NCI-H2196 treated with DMSO at 0.1 percent for 48 hours (cell line): ENCODE data around the gene ACOX2.

Source experiments
- DNase-seq: peaks from one replicate; lab custom pipeline; 2025; ENCODE audit not compliant: unreplicated experiment; lab: John Stamatoyannopoulos, UW

The ACOX2 gene

DNA sequence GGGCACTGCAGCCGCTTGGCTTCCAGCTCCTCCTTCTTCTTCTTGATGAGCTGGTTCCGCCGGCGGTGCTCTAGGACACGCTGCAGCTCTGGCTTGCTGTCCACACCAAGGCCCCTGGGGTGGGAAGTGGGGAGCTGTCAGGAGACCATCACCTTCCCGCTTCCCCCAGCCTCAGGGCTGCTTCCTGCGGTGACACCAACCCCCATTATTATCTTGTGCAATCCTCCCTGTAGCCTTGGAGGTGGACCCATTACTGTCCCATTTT lies 30.2 kb upstream of the ACOX2 start:
- no peak for DNase-seq

- DNase-seq = no peak
These were observed 29.6 kb upstream of the ACOX2 start for GRCh38 chr3:58566398-58567250.

- DNase-seq = no peak
These were observed 28.8 kb upstream of the ACOX2 start for GRCh38 chr3:58565621-58566397.

DNA sequence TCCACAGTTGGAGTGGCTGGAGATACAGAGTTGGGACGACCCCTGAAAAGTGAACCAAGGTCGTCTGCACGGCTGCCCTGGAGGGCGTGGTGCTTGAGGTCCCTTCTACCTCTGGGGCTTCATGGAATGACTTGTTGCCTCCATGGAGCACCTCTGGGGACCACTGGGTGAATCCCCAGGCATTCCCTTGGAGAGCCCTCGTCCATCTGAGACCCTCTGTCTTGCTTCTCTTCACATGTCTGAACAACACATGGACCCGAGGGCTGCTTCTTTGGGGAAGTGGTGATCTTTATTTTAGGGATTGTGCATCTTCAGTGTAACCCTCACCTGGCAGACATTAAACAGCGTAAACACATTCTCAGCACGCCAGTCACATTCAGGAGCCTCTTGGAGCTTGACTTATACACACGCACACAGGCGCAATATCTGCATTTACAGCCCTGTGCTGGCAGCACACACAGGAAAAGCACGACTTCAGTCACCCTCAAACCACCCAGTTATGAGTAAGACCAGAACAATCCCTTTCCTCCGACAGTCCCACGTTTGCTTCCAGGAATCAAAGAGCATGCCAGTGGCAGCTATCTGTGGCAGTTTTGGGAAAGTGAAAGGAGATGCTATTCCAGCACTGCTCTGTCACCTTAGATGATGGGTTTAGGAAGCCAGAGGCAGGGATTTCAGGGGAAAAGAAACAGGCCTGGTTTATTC lies 27.6 kb upstream of the ACOX2 start:
- DNase-seq = no peak

GRCh38 chr3:58564054-58564453 lies 27.1 kb upstream of the ACOX2 start:
- DNase-seq = no peak

- DNase-seq = no peak
These were observed 26.5 kb upstream of the ACOX2 start for GRCh38 chr3:58563386-58564035.

GRCh38 chr3:58562498-58562897 lies 25.5 kb upstream of the ACOX2 start:
- DNase-seq = no peak

DNA sequence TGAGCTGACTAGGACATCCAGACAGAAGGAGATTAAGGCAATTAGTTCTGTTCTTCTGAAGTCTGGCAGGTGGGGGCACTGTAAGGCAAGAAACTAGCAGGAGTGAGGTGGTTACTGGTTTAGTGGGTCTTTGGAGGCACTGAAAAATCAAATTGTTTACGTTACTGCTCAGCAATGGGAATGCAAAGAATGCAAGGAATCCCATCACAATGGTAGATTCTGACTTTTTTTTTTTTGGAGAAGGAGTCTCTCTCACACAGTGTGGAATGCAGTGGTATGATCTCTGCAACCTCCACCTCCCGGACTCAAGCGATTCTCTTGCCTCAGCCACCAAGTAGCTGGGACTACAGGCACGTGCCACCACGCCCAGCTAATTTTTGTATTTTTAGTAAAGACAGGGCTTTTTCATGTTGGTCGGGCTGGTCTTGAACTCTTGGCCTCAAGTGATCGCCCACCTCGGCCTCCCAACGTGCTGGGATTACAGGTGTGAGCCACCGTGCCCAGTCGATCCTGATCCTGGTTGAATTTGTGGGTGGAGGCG lies 23.9 kb upstream of the ACOX2 start:
- no peak for DNase-seq

- no peak for DNase-seq
These were observed 22.6 kb upstream of the ACOX2 start for GRCh38 chr3:58559586-58559985.

DNA sequence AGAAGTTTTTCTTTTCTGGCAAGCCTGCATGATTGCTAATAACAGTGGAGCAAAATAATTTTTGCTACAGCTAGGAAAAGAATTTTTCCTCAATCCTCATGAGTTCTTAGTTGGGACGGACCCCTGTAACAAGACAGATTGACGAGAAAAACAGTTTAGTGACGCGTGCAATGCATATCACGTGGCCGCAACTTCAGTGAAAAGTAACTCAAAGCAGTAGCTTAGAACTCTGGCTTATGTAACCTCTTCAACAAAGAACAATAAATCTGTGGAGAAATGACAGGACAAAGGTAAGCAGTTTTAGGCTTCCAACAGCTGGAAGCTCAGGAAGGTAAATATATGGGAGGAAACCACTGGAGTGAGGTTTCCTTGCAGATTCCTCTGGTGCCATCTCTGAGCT lies 20.5 kb upstream of the ACOX2 start:
- no peak for DNase-seq

DNA sequence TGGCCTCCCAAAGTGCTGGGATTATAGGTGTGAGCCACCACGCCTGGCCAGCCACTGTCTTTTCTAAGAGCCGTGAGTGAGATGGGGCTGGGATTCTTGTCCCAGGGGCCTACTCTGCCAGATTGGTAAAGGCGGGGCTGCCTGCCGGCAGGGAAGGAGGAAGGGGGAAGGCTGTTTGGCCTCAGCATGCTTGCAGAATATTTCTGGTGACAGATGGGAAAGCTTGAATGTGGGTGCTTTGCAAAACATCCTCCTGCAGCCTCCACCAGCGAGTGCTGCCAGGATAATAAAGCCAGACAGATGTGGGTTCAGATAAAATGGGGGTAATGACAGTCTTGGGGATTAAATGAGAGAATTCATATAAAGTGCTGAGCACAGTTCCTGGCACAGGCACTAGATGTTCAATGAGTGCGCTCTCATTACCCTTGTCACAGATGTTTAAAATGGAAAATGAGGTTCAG lies 19.8 kb upstream of the ACOX2 start:
- DNase-seq = no peak

DNA sequence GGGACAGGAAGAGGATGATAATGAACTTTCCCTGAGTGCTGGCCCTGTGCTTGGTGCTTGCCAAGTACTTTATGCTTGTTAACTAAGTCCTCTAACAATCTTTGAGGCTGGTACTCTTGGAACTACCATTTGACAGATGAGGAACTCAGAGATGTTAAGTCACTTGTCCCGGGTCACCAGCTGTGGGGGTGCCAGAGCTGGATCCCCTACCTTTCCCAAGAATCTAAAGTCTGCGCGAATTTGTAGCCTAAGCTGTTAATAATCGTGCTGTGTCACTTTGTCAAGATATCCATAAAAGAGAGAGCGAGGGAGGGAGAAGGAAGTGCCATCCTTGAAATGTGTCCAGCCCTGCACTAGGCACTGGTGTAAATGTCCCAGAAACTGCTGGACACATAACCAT lies 19.0 kb upstream of the ACOX2 start:
- DNase-seq = no peak

DNA sequence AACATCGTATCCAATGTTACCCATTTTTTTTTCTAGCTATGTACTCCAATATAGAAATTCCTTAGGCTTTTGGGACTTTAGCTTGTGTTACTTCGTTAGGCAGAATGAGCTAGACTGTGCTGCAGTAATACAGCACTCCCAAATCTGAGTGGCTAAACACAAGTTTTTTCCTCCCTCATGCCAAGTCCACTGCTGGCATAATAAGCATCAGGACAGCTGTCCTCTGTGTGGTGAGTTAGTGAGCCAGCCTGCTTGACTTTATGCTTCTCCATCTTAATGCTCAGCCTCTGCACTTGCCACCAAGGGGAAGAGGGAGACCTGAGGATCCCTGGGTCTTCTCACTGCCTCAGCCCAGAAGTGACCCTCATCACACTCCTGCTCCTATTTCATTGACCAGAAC lies 18.2 kb upstream of the ACOX2 start:
- no peak for DNase-seq

DNA sequence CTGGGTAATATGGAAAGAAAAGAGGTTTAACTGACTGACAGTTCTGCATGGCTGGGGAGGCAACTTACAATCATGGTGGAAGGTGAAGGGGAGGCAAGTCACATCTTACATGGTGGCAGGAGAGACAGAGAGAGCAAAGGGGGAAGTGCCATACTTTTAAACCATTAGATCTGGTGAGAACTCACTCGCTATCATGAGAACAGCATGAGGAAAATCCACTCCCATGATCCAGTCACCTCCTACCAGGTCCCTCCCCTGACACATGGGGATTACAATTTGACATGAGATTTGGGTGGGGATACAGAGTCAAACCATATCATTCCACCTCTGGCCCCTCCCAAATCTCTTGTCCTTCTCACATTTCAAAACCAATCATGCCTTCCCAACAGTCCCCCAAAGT lies 16.0 kb upstream of the ACOX2 start:
- no peak for DNase-seq

DNA sequence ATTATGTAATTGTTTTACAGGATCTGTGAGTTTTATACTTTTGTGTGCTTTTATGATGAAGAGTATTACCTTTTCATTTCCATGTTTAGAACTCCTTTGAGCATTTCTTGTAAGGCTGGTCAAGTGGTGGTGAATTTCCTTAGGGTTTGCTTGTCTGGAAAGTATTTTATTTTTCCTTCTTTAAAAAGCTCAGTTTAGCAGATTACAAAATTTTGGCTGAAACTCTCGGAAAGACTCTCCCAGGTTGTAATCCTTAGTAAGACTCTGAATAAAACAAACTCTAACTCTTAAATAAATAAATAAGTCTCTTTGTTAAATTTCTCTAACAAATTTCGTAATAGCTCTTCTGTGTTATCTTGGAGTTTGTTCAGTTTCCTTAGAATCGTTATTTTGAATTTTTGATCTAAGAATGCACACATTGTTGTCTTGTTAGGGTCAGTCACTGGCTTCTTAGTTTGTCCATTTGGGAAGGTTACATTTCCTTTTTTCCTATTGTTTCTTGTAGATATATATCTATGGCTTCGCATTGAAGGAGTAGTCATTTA lies 14.7 kb upstream of the ACOX2 start:
- no peak for DNase-seq

DNA sequence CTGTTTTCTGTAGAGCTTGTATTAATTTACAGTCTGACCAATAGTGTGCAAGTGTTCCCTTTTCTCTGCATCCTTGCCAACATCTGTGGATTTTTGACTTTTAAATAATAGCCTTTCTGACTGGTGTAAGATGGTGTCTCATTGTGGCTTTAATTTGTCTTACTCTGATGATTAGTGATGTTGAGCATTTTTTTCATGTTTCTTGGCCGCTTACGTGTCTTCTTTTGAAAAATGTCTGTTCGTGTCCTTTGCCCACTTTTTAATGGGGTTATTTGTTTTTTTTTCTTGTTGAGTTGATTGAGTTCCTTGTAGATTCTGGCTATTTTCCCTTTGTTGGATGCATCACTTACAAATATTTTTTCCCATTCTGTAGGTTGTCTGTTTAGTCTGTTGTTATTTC lies 7.6 kb upstream of the ACOX2 start:
- DNase-seq = no peak

GRCh38 chr3:58540176-58540858 lies 3.3 kb upstream of the ACOX2 start:
- no peak for DNase-seq

GRCh38 chr3:58539626-58540025 lies 2.6 kb upstream of the ACOX2 start:
- no peak for DNase-seq

DNA sequence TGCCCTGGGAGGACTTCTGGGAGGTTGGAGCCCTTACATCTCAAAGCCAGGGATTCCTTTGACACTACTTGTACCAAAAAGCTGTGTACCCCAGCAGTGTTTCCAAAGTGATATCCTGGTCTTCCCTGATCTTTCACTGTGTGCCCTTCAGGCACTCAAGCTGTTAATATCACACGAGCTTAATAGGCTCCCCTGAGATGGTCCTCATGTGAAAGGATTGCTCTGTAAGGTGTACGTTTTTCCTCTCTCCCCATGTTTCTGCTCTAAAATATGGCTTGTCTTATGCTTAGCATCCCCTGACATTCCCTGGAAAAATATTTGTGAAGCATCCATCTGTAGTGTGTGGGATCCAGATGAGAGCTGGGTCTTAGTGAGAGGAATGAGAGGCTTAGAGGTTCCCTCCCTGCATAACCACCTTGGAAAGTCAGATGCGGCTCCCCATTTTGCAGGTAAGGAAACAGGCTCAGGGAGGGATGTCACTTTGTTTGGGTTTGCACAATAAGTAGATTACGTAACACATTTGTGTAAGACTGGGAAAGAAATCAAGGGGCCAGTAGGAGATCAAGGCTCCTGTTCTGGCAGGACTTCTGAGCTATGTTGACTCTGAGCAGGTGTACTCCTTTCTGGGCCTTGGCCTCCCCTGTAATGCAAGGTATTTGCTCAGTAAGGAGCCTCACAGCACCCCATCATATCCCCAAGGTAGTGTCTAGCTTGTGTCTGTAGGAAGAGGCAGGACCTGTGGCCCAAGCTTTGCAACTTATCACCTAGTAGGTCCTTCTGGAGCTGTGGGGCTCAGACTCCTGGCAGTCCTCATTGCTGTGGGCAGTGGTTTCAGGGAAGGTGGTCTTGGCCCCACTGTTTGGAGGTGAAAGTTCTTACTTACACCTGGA lies 667 bp upstream of the ACOX2 start:
- no peak for DNase-seq
